ENCODE data around the gene SIMC1. TPM values are rescaled to one million over a fixed set of nuclear protein-coding genes. Genes with fewer than 3 reads are reported as not detected.
"Not testable (repeated sequence)": the region's sequence is repeated elsewhere in the genome, so short reads cannot be mapped to it uniquely, and the experiment has no call there.

The SIMC1 gene
- total RNA-seq, 1 experiment from 2014 or later = 19.7 TPM

- H3K36me3 ChIP-seq (ENCODE audit: control insufficient read depth in 1 of 2, insufficient read depth in 2 of 2, low read length in 2 of 2); DNase-seq (ENCODE audit: low read depth, low spot score); H3K79me2 ChIP-seq (ENCODE audit: insufficient read depth, low read length); POLR2A ChIA-PET; H3K9me2 ChIP-seq (ENCODE audit: insufficient read depth); H3K4me2 ChIP-seq (ENCODE audit: low read length); H3K4me1 ChIP-seq (ENCODE audit: control insufficient read depth in 1 of 2, insufficient read depth in 2 of 2, low read length in 2 of 2); ATAC-seq; H3K9ac ChIP-seq (ENCODE audit: low read length); H4K20me1 ChIP-seq (ENCODE audit: insufficient read depth); RAD21 ChIA-PET (ENCODE audit: low non-redundant PET in 1 of 2, low total read pairs in 2 of 2, uncharacterized antibody in 2 of 2, unreplicated experiment in 2 of 2); H3K27me3 ChIP-seq (ENCODE audit: insufficient read depth, low read length); H3K9me3 ChIP-seq (ENCODE audit: control insufficient read depth in 1 of 2, insufficient read depth in 1 of 2, low read depth in 1 of 2, low read length in 2 of 2); BruUV-seq (replicated peaks); H3K4me3 ChIP-seq (replicated peaks in 1 of 2; ENCODE audit: low read depth in 1 of 2, low read length in 2 of 2); intact Hi-C loops (cut with micrococcal nuclease); H2AFZ ChIP-seq (ENCODE audit: low read depth, low read length, poor library complexity, severe bottlenecking); CTCF ChIA-PET; H3K27ac ChIP-seq (ENCODE audit: low read depth, low read length): not testable (repeated sequence)
These were observed 40.9 kb upstream of the SIMC1 start for GRCh38 chr5:176197234-176197858.

GRCh38 chr5:176198299-176198698 is 39.9 kb upstream of the SIMC1 start:
- CTCF ChIA-PET; H4K20me1 ChIP-seq (ENCODE audit: insufficient read depth); H3K9ac ChIP-seq (ENCODE audit: low read length); DNase-seq (ENCODE audit: low read depth, low spot score); RAD21 ChIA-PET (ENCODE audit: low non-redundant PET in 1 of 2, low total read pairs in 2 of 2, uncharacterized antibody in 2 of 2, unreplicated experiment in 2 of 2); H3K36me3 ChIP-seq (ENCODE audit: control insufficient read depth in 1 of 2, insufficient read depth in 2 of 2, low read length in 2 of 2); H3K79me2 ChIP-seq (ENCODE audit: insufficient read depth, low read length); H3K9me2 ChIP-seq (ENCODE audit: insufficient read depth); ATAC-seq; BruUV-seq (replicated peaks); H3K9me3 ChIP-seq (ENCODE audit: control insufficient read depth in 1 of 2, insufficient read depth in 1 of 2, low read depth in 1 of 2, low read length in 2 of 2); H3K4me1 ChIP-seq (ENCODE audit: control insufficient read depth in 1 of 2, insufficient read depth in 2 of 2, low read length in 2 of 2); H2AFZ ChIP-seq (ENCODE audit: low read depth, low read length, poor library complexity, severe bottlenecking); H3K27ac ChIP-seq (ENCODE audit: low read depth, low read length); H3K27me3 ChIP-seq (ENCODE audit: insufficient read depth, low read length); intact Hi-C loops (cut with micrococcal nuclease); POLR2A ChIA-PET: not testable (repeated sequence)
- peak overlapping the region in 1 of 2 experiments; percentile 59; a peak in 1 of 4 replicates for H3K4me3 ChIP-seq (replicated peaks in 1 of 2; ENCODE audit: low read depth in 1 of 2, low read length in 2 of 2)
- peak overlapping the region; percentile 84 for H3K4me2 ChIP-seq (ENCODE audit: low read length)

- TF ChIP-seq MAX (IDR thresholded peaks at IDR 0.05) = peak; percentile 61; the same call in 1 of the 2 replicates
- H3K27ac ChIP-seq (ENCODE audit: low read depth, low read length); BruUV-seq (replicated peaks); H4K20me1 ChIP-seq (ENCODE audit: insufficient read depth); RAD21 ChIA-PET (ENCODE audit: low non-redundant PET in 1 of 2, low total read pairs in 2 of 2, uncharacterized antibody in 2 of 2, unreplicated experiment in 2 of 2); CTCF ChIA-PET; H2AFZ ChIP-seq (ENCODE audit: low read depth, low read length, poor library complexity, severe bottlenecking); H3K27me3 ChIP-seq (ENCODE audit: insufficient read depth, low read length); POLR2A ChIA-PET; H3K36me3 ChIP-seq (ENCODE audit: control insufficient read depth in 1 of 2, insufficient read depth in 2 of 2, low read length in 2 of 2); H3K79me2 ChIP-seq (ENCODE audit: insufficient read depth, low read length); H3K9me2 ChIP-seq (ENCODE audit: insufficient read depth); H3K4me1 ChIP-seq (ENCODE audit: control insufficient read depth in 1 of 2, insufficient read depth in 2 of 2, low read length in 2 of 2); H3K9me3 ChIP-seq (ENCODE audit: control insufficient read depth in 1 of 2, insufficient read depth in 1 of 2, low read depth in 1 of 2, low read length in 2 of 2); intact Hi-C loops (cut with micrococcal nuclease): not testable (repeated sequence)
- Histone ChIP-seq H3K4me2 (ENCODE audit: low read length) (peak overlapping the region; percentile 84), H3K4me3 (replicated peaks in 1 of 2; ENCODE audit: low read depth in 1 of 2, low read length in 2 of 2) (peak overlapping the region; percentile 45 to 59), H3K9ac (ENCODE audit: low read length) (peak overlapping the region; percentile 43; the same call in 1 of the 2 replicates)
- peak; percentile 93 for ATAC-seq
- DNase-seq (ENCODE audit: low read depth, low spot score) = peak; percentile 2
These were observed 39.1 kb upstream of the SIMC1 start for GRCh38 chr5:176198991-176199733.

- H3K36me3 ChIP-seq (ENCODE audit: control insufficient read depth in 1 of 2, insufficient read depth in 2 of 2, low read length in 2 of 2); H3K27ac ChIP-seq (ENCODE audit: low read depth, low read length); CTCF ChIA-PET; H3K4me1 ChIP-seq (ENCODE audit: control insufficient read depth in 1 of 2, insufficient read depth in 2 of 2, low read length in 2 of 2); H3K9me3 ChIP-seq (ENCODE audit: control insufficient read depth in 1 of 2, insufficient read depth in 1 of 2, low read depth in 1 of 2, low read length in 2 of 2); intact Hi-C loops (cut with micrococcal nuclease); POLR2A ChIA-PET; H4K20me1 ChIP-seq (ENCODE audit: insufficient read depth); H2AFZ ChIP-seq (ENCODE audit: low read depth, low read length, poor library complexity, severe bottlenecking); RAD21 ChIA-PET (ENCODE audit: low non-redundant PET in 1 of 2, low total read pairs in 2 of 2, uncharacterized antibody in 2 of 2, unreplicated experiment in 2 of 2); H3K79me2 ChIP-seq (ENCODE audit: insufficient read depth, low read length); H3K27me3 ChIP-seq (ENCODE audit: insufficient read depth, low read length); H3K9ac ChIP-seq (ENCODE audit: low read length); H3K9me2 ChIP-seq (ENCODE audit: insufficient read depth); BruUV-seq (replicated peaks); DNase-seq (ENCODE audit: low read depth, low spot score): not testable (repeated sequence)
- H3K4me2 ChIP-seq (ENCODE audit: low read length) = peak overlapping the region; percentile 84
- peak overlapping the region; percentile 45 to 59 for H3K4me3 ChIP-seq (replicated peaks in 1 of 2; ENCODE audit: low read depth in 1 of 2, low read length in 2 of 2)
- ATAC-seq = 0 out of 2 replicates have a peak, but pooled peaks have one; percentile 1
These were observed 38.3 kb upstream of the SIMC1 start for GRCh38 chr5:176199803-176200399.
